Suprapubic skin (tissue), 3 donors: Measurements from ENCODE around the gene OR8B4.

ENCODE experiments used
- CTCF ChIP-seq, 2 donors: fragments of 200-600 bp in 1 of 2; fragments of 450-650 bp in 1 of 2; sonication (generic) in 1 of 2; IDR thresholded peaks; one replicate each; pipeline ENCODE4 v1.5.1; 2016 to 2019; ENCODE audit warnings: antibody characterized with exemption in 2 of 2, mild to moderate bottlenecking in 1 of 2, moderate library complexity in 1 of 2
- POLR2A ChIP-seq, 2 donors: fragments of 450-650 bp; IDR thresholded peaks; one replicate each; pipeline ENCODE4 v1.6.1; 2017; ENCODE audit warnings: antibody characterized with exemption in 2 of 2, mild to moderate bottlenecking in 2 of 2, moderate library complexity in 2 of 2

- no peak for TF ChIP-seq CTCF (IDR thresholded peaks at IDR 0.05)
- no peak for TF ChIP-seq POLR2A (IDR thresholded peaks at IDR 0.05)
Observed at GRCh38 chr11:124470561-124471227, 46.0 kb upstream of the OR8B4 start.
